ENCODE measurements around the gene PRRX2.
"Not testable (repeated sequence)": the region's sequence is repeated elsewhere in the genome, so short reads cannot be mapped to it uniquely, and the experiment has no call there.

PRRX2 gene

DNA sequence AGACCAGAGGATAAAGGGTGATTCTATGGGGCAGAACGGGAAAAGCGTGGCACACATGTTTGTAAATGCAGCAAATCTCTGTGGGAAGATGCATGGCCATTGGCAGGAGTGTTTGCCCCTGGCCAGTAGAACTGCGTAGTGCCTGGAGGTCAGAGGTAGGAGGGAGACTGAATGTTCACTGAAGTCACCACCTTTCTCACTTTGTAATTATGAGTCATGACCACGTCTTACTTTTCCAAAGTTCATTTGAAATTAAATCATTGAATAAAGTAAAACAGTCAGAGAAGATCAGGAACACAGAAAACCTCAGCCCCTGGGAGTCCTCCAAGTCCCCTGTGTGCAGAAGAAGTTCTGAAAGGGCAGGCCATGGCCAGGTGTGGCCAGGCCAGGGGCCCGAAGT lies 82.8 kb downstream of the PRRX2 start:
- no peak overlapping the region for H3K4me3 ChIP-seq (ENCODE audit: low read depth, low read length)

GRCh38 chr9:129749052-129749451 lies 83.6 kb downstream of the PRRX2 start:
- DNase-seq (ENCODE audit: low read depth); H3K4me3 ChIP-seq (ENCODE audit: low read depth, low read length): not testable (repeated sequence)

More for the DNA sequence above, 82.8 kb downstream of the PRRX2 start:
- no peak for TF ChIP-seq CTCF (IDR thresholded peaks at IDR 0.05; ENCODE audit: control insufficient read depth, extremely low read depth, insufficient read depth)
- DNase-seq (ENCODE audit: low read depth): no peak

DNA sequence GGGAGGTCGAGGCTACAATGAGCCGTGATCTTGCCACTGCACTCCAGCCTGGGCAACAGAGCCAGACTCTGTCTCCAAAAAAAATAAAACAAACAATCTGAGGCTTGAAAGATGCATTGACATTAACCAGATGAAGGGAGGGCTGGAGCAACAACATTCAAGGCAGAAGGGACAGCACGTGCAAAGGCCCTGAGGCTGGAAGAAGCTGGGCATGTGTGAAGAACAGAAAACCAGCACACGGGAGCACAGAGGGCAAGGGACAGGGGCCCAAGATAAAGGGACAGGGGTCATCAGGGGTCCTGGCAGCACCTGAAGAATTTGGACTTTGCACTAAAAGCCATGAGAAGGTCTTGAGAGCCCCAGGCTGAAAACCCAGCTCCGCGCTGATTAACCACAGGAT lies 84.1 kb downstream of the PRRX2 start:
- no peak for TF ChIP-seq CTCF (IDR thresholded peaks at IDR 0.05; ENCODE audit: control insufficient read depth, extremely low read depth, insufficient read depth)
- DNase-seq (ENCODE audit: low read depth): no peak
- no peak overlapping the region for H3K4me3 ChIP-seq (ENCODE audit: low read depth, low read length)

GRCh38 chr9:129750013-129750638 lies 84.7 kb downstream of the PRRX2 start:
- TF ChIP-seq CTCF (IDR thresholded peaks at IDR 0.05; ENCODE audit: control insufficient read depth, extremely low read depth, insufficient read depth): no peak
- DNase-seq (ENCODE audit: low read depth): no peak
- no peak overlapping the region for H3K4me3 ChIP-seq (ENCODE audit: low read depth, low read length)

- TF ChIP-seq CTCF (IDR thresholded peaks at IDR 0.05; ENCODE audit: control insufficient read depth, extremely low read depth, insufficient read depth): no peak
- H3K4me3 ChIP-seq (ENCODE audit: low read depth, low read length): no peak overlapping the region
- peak; percentile 68 for DNase-seq (ENCODE audit: low read depth)
Measured at GRCh38 chr9:129751841-129752801, 86.7 kb downstream of the PRRX2 start.

- TF ChIP-seq CTCF (IDR thresholded peaks at IDR 0.05; ENCODE audit: control insufficient read depth, extremely low read depth, insufficient read depth): no peak
- H3K4me3 ChIP-seq (ENCODE audit: low read depth, low read length): no peak within 1 kb of the TSS
- no peak for DNase-seq (ENCODE audit: low read depth)
Measured at GRCh38 chr9:129752900-129753729, 87.7 kb downstream of the PRRX2 start, which contains the start of gene PTGES. PTGES (minus strand) TSS chr9:129753042; CDS start chr9:129753012, 30 bp downstream.

DNA sequence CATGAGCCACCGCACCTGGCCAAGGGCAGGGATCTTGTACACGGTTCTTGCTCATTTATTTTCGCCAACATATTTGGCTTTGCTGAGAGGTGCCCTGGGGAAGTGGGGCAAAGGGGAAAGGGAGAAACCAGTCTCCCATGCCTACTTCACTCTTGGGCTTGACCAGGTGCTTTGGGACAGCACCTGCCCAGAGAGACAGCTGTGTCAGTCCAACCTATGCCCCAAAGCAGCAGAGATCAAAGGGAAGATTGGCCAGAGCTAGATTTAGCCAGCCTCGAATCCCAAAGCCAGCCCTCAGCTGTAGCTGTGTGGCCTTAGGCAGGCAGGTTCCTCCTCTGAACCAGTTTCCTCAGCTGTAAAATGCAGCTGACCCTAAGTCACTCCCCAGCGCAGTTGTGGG lies 89.7 kb downstream of the PRRX2 start:
- no peak for DNase-seq (ENCODE audit: low read depth)
- H3K4me3 ChIP-seq (ENCODE audit: low read depth, low read length): no peak overlapping the region
- TF ChIP-seq CTCF (IDR thresholded peaks at IDR 0.05; ENCODE audit: control insufficient read depth, extremely low read depth, insufficient read depth): no peak

All from LNCaP clone FGC (cell line).